SW 1271 (cell line): Measurements from ENCODE around the gene GOLGA6D.
"Not testable (repeated sequence)": the region's sequence is repeated elsewhere in the genome, so short reads cannot be mapped to it uniquely, and the experiment has no call there.

Source experiments
- DNase-seq, 2 experiments: peaks; one replicate each; lab custom pipeline; 2025; lab: John Stamatoyannopoulos, UW

The GOLGA6D gene

GRCh38 chr15:75278497-75278896 lies 4.1 kb upstream of the GOLGA6D start:
- not testable (repeated sequence) for DNase-seq

GRCh38 chr15:75284152-75284551 lies 1.5 kb downstream of the GOLGA6D start:
- not testable (repeated sequence) for DNase-seq

- DNase-seq, result not testable (repeated sequence)
Observed at GRCh38 chr15:75293660-75294059, 11.0 kb downstream of the GOLGA6D start.

- DNase-seq, result not testable (repeated sequence)
Observed at GRCh38 chr15:75298541-75299310, 16.1 kb downstream of the GOLGA6D start.

GRCh38 chr15:75299311-75299688 lies 16.7 kb downstream of the GOLGA6D start:
- DNase-seq, result not testable (repeated sequence)

DNA sequence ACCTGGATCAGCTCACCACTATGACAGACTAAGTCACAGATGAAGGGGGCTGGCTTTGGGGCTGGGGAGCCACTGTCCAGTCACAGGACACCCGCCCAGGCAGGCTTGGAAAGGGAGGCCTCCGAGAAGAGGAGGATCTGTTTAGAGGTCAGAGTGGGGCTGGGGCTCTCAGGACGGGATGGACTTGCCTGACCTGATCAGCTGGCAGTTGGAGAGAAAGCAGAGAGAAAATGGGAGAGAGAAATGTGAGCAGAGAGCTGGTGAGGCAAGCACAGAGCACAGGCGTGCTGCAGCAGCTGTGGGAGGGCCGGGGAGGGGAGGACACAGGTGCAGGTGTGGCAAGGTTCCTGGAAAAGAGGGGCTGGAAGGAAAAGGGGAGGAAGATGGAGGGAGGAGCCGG lies 17.4 kb downstream of the GOLGA6D start:
- DNase-seq, result not testable (repeated sequence)

- DNase-seq, result no peak
Observed at GRCh38 chr15:75302318-75302717, 19.7 kb downstream of the GOLGA6D start.

DNA sequence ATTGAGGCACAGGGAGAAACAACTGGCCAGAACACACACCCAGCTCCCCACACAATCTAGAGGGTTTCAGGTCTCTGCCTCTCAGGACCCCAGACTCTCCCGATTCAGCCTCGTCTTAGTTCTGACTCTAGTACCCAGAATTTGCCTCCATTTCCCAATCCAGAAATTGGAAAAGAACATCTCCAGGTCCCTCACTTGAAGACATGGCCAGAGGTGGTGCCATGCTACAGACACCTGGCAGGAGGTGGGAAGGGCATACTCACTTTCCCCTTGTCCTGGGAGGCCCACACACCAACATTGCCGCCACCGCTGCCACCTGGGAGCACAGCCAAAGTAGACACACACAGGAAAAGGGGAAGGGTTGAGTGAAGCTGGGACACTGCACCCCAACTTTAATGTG lies 20.1 kb downstream of the GOLGA6D start:
- DNase-seq, result not testable (repeated sequence)

- DNase-seq, result no peak
Observed at GRCh38 chr15:75306188-75306587, 23.6 kb downstream of the GOLGA6D start.

- peak; percentile 16 to 34 for DNase-seq
Observed at GRCh38 chr15:75307778-75308390, 25.2 kb downstream of the GOLGA6D start.

DNA sequence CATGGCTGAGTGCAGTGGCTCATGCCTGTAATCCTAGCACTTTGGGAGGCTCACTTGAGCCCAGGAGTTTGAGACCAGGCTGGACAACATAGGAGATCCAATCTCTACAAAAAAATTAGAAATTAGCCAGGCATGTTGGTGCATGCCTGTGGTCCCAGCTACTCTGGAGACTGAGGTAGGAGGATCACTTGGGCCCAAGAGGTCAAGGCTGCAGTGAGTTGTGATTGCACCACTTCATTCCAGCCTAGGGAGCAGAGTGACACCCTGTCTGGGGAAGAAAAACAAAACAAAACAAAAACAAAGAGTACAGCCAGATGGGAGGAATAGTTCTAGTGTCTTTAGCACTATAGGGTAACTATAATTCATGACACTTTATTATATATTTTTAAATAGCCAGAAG lies 27.1 kb downstream of the GOLGA6D start:
- no peak for DNase-seq

GRCh38 chr15:75312548-75312947 lies 29.9 kb downstream of the GOLGA6D start:
- DNase-seq, result not testable (repeated sequence)

GRCh38 chr15:75313116-75313845 lies 30.6 kb downstream of the GOLGA6D start:
- no peak for DNase-seq

DNA sequence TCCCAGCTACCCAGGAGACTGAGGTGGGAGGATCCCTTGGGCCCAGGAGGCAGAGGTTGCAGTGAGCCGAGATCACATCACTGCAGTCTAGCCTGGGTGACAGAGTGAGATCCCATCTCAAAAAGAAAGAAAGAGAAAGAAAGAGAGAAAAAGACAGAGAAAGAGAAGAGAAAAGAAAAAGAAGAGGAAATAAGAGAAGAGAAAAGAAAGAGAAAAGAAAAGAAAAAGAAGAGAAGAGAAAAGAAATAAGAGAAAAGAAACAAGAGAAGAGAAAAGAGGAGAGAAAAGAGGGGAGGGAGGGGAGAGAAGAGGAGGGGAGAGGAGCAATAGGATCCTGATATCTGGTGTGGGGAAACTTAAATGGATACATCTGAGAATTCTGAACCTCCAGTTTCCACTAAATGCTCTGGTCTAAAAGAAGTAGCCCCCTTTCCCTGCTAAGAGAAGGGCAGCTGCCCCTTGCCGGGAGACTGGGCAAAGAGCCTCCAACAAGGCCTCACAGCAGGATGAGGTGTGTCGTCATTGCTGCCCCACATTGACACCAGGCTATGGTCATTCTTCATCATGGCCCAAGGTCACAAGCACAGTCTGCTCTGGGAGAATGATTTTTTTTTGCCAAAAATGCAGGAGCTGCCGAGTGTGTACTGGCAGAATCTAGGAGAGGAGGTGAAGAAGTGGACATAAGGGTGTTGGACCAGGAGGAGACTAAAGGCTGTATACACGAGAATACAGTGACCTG lies 32.1 kb downstream of the GOLGA6D start:
- DNase-seq, result no peak

- DNase-seq, result not testable (repeated sequence)
Observed at GRCh38 chr15:75319231-75319897, 36.7 kb downstream of the GOLGA6D start.

DNA sequence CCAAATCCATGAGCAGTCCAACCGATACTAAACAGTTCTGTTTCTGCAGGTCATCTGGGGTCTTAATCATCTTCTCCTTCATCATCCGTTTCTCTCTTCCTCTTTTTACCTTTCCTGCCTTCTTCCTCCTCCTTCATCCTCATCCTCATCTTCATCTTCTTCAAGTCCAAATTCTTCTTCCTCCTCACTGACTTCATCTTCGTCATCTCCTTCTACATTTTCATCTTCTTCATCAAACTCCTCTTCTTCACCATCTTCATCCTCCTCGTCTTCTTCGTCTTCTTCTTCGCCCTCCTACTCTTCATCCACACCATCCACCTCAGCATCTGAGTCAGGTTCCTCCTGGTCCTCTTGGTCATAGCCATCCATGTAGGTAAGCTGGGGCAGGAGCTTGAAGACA lies 39.1 kb downstream of the GOLGA6D start:
- no peak for DNase-seq

- DNase-seq, result no peak
Observed at GRCh38 chr15:75325922-75326321, 43.3 kb downstream of the GOLGA6D start.

- no peak for DNase-seq
Observed at GRCh38 chr15:75327005-75327404, 44.4 kb downstream of the GOLGA6D start.

- DNase-seq, result no peak
Observed at GRCh38 chr15:75327491-75327890, 44.9 kb downstream of the GOLGA6D start.

DNA sequence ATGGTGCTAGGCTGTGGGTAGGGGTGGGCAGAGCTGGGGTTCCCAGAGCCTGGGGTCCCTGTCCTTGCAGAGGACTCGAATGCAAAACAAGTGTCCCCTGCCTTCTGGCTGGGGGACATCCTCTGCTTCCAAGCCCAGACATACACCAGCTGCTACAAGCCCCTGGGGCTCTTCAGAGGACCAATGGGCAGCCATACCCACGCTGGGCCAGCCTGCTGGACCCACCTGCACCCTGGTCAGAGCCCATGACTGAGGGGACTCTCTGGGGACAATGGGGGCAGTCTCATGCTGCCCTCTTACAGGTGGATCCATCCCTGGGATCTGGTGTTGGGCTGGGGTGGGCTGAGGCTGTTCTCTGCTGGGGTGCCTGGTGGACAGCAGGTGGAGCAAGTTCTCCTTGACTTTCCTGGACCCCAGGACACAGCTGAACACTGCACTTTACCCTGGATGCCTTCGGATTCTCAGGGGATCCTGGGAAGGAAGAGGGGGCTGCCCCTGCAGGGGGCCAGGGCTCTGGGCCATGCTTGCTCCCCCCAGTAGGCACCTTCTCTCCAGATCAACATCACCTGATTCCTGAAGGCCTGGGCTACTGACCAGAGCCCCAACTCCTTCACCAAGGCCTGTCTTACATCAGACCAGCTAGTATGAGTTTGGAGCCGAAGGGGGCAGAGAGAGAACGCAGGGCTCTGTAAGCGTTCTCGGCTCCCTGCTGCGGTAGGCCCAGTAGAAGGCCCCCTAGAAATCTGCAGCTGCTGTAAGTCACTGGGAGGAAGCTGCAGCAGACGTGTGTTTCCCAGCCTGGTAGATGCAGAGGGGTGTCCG lies 46.1 kb downstream of the GOLGA6D start:
- DNase-seq, result no peak

DNA sequence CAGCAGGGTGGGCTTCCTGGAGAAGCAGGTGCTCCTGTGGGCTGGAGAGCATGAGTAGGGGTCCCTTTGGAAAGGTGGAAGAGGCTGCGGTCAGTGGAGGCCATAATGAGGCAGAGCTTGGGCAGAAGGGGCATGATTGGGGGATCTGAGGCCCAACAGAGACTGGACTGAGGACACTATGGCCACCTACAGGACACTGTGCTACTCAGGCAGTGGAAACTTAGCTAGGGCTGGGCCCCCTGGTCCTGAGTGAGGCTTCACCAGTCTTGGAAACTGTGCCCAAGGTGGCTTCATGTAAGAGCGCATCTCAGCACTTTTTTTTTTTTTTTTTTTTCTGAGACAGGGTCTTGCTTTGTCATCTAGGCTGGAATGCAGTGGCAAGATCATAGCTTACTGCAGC lies 46.9 kb downstream of the GOLGA6D start:
- DNase-seq, result no peak
